HAP-1 (cell line): ENCODE results near the gene CPLX1.
"Not testable (repeated sequence)": the region's sequence is repeated elsewhere in the genome, so short reads cannot be mapped to it uniquely, and the experiment has no call there.

Source experiments
- DNase-seq, 2 experiments: peaks; one replicate each; pipeline ENCODE4 v3.0.0-alpha.2; 2016 to 2020; ENCODE audit warnings: low spot score in 2 of 2
- H3K27me3 ChIP-seq: fragments of 250-450 bp; sonication (Bioruptor Pico); 2 replicates; pipeline ENCODE4 v1.5.1; 2020; ENCODE audit warnings: low read depth, mild to moderate bottlenecking, moderate library complexity
- H3K36me3 ChIP-seq: fragments of 250-450 bp; sonication (Bioruptor Pico); replicated peaks from 2 replicates; pipeline ENCODE4 v1.5.1; 2020; ENCODE audit warnings: mild to moderate bottlenecking
- H3K4me1 ChIP-seq: fragments of 250-450 bp; sonication (Bioruptor Pico); 2 replicates; pipeline ENCODE4 v1.5.1; 2020; ENCODE audit warnings: mild to moderate bottlenecking
- H3K4me3 ChIP-seq: fragments of 250-450 bp; sonication (Bioruptor Pico); 2 replicates; pipeline ENCODE4 v1.5.1; 2020; ENCODE audit warnings: mild to moderate bottlenecking, moderate library complexity
- H3K9me3 ChIP-seq: fragments of 250-450 bp; sonication (Bioruptor Pico); 2 replicates; pipeline ENCODE4 v1.5.1; 2020; ENCODE audit warnings: mild to moderate bottlenecking, moderate library complexity
- in situ Hi-C: fragments of 300-500 bp; cut with MboI; formaldehyde crosslinking; loops from 3 replicates; pipeline ENCODE4 v1.14.3; 2020; ENCODE audit warnings: low sequenced_read_pairs, inconsistent platforms, mixed read lengths

The CPLX1 gene

GRCh38 chr4:760616-761015 lies 65.3 kb downstream of the CPLX1 start:
- Histone ChIP-seq H3K27me3 (no peaks in the 10 kb centered on the region), H3K36me3 (peaks cover 54% of the 10 kb centered on the region), H3K9me3 (no peaks in the 10 kb centered on the region), H3K4me3 (no peak overlapping the region), H3K4me1 (no peaks in the 10 kb centered on the region)
- in situ Hi-C loops = no loop called here
- DNase-seq = no peak

- peaks cover 52% of the 10 kb centered on the region for H3K36me3 ChIP-seq
- in situ Hi-C loops, H3K4me1 ChIP-seq, H3K9me3 ChIP-seq, H3K4me3 ChIP-seq, DNase-seq, H3K27me3 ChIP-seq: not testable (repeated sequence)
Measured at GRCh38 chr4:759810-760209, 66.1 kb downstream of the CPLX1 start.

- Histone ChIP-seq H3K9me3 (no peaks in the 10 kb centered on the region), H3K36me3 (peaks cover 39% of the 10 kb centered on the region), H3K4me1 (no peaks in the 10 kb centered on the region), H3K27me3 (no peaks in the 10 kb centered on the region), H3K4me3 (no peak overlapping the region)
- no peak for DNase-seq
- in situ Hi-C loops = no loop called here
Measured at GRCh38 chr4:757111-757510, 68.8 kb downstream of the CPLX1 start.

- H3K27me3 ChIP-seq = no peaks in the 10 kb centered on the region
- no peak for DNase-seq
- no peaks in the 10 kb centered on the region for H3K9me3 ChIP-seq
- H3K4me3 ChIP-seq = no peak overlapping the region
- peaks cover 27% of the 10 kb centered on the region for H3K36me3 ChIP-seq
- in situ Hi-C loops = no loop called here
- H3K4me1 ChIP-seq = no peaks in the 10 kb centered on the region
Measured at GRCh38 chr4:754221-755120, 71.5 kb downstream of the CPLX1 start.

GRCh38 chr4:753186-753585 lies 72.7 kb downstream of the CPLX1 start:
- H3K4me1 ChIP-seq, H3K4me3 ChIP-seq, DNase-seq, H3K27me3 ChIP-seq, H3K9me3 ChIP-seq, in situ Hi-C loops: not testable (repeated sequence)
- H3K36me3 ChIP-seq = peaks cover 34% of the 10 kb centered on the region

GRCh38 chr4:752196-752861 lies 73.6 kb downstream of the CPLX1 start:
- no peaks in the 10 kb centered on the region for H3K4me1 ChIP-seq
- no peaks in the 10 kb centered on the region for H3K27me3 ChIP-seq
- DNase-seq = no peak
- H3K36me3 ChIP-seq = peaks cover 38% of the 10 kb centered on the region
- H3K4me3 ChIP-seq = no peak overlapping the region
- in situ Hi-C loops = no loop called here
- H3K9me3 ChIP-seq = no peaks in the 10 kb centered on the region

- Histone ChIP-seq H3K27me3 (no peaks in the 10 kb centered on the region), H3K9me3 (no peaks in the 10 kb centered on the region), H3K4me1 (no peaks in the 10 kb centered on the region), H3K4me3 (no peak overlapping the region), H3K36me3 (peaks cover 32% of the 10 kb centered on the region)
- in situ Hi-C loops = no loop called here
- DNase-seq = no peak
Measured at GRCh38 chr4:751676-752075, 74.3 kb downstream of the CPLX1 start.

- Histone ChIP-seq H3K4me1 (no peaks in the 10 kb centered on the region), H3K9me3 (no peaks in the 10 kb centered on the region), H3K36me3 (peaks cover 29% of the 10 kb centered on the region), H3K27me3 (no peaks in the 10 kb centered on the region), H3K4me3 (no peak overlapping the region)
- in situ Hi-C loops = no loop called here
- DNase-seq = no peak
Measured at GRCh38 chr4:749698-750666, 75.9 kb downstream of the CPLX1 start.

- in situ Hi-C loops = no loop called here
- Histone ChIP-seq H3K9me3 (no peaks in the 10 kb centered on the region), H3K36me3 (peaks cover 27% of the 10 kb centered on the region), H3K4me3 (no peak overlapping the region), H3K27me3 (no peaks in the 10 kb centered on the region), H3K4me1 (no peaks in the 10 kb centered on the region)
- no peak for DNase-seq
Measured at GRCh38 chr4:748461-748860, 77.5 kb downstream of the CPLX1 start.

- Histone ChIP-seq H3K4me1 (no peaks in the 10 kb centered on the region), H3K9me3 (no peaks in the 10 kb centered on the region), H3K36me3 (peaks cover 27% of the 10 kb centered on the region), H3K4me3 (no peak overlapping the region), H3K27me3 (no peaks in the 10 kb centered on the region)
- in situ Hi-C loops = no loop called here
- DNase-seq = no peak
Measured at GRCh38 chr4:747546-748170, 78.3 kb downstream of the CPLX1 start.

GRCh38 chr4:744212-744841 lies 81.6 kb downstream of the CPLX1 start:
- Histone ChIP-seq H3K27me3 (no peaks in the 10 kb centered on the region), H3K4me3 (no peak overlapping the region), H3K36me3 (peaks cover 26% of the 10 kb centered on the region), H3K9me3 (no peaks in the 10 kb centered on the region), H3K4me1 (no peaks in the 10 kb centered on the region)
- in situ Hi-C loops = no loop called here
- DNase-seq = no peak

GRCh38 chr4:743463-744211 lies 82.3 kb downstream of the CPLX1 start:
- Histone ChIP-seq H3K4me3 (no peak overlapping the region), H3K27me3 (no peaks in the 10 kb centered on the region), H3K4me1 (no peaks in the 10 kb centered on the region), H3K9me3 (no peaks in the 10 kb centered on the region), H3K36me3 (peaks cover 24% of the 10 kb centered on the region)
- no peak for DNase-seq
- in situ Hi-C loops = no loop called here
